Measurements from ENCODE around the gene ADAMTSL1.

Gene ADAMTSL1

GRCh38 chr9:18692962-18693361 is 219.0 kb downstream of the ADAMTSL1 start:
- Histone ChIP-seq H3K9me3 (replicated peaks; ENCODE audit: low read length) (no peaks in the 10 kb centered on the region), H3K36me3 (ENCODE audit: insufficient read depth, low read length) (peaks cover 58% of the 10 kb centered on the region), H3K9ac (ENCODE audit: low read depth, low read length) (no peak overlapping the region), H3K4me3 (ENCODE audit: low read length) (no peak overlapping the region), H3K4me2 (ENCODE audit: low read length) (no peak overlapping the region), H3K4me1 (ENCODE audit: control insufficient read depth, insufficient read depth, low read length) (peaks cover 6% of the 10 kb centered on the region), H3K27me3 (ENCODE audit: control insufficient read depth, insufficient read depth, low read length) (no peaks in the 10 kb centered on the region)

- H3K4me1 ChIP-seq (ENCODE audit: control insufficient read depth, insufficient read depth, low read length): no peaks in the 10 kb centered on the region
- no peak overlapping the region for H3K9ac ChIP-seq (ENCODE audit: low read depth, low read length)
- no peak overlapping the region for H3K4me2 ChIP-seq (ENCODE audit: low read length)
- H3K36me3 ChIP-seq (ENCODE audit: insufficient read depth, low read length): peaks cover 60% of the 10 kb centered on the region
- H3K27me3 ChIP-seq (ENCODE audit: control insufficient read depth, insufficient read depth, low read length): no peaks in the 10 kb centered on the region
- no peaks in the 10 kb centered on the region for H3K9me3 ChIP-seq (replicated peaks; ENCODE audit: low read length)
- H3K4me3 ChIP-seq (ENCODE audit: low read length): no peak overlapping the region
Measured at GRCh38 chr9:18694959-18695668, 221.2 kb downstream of the ADAMTSL1 start.

- Histone ChIP-seq H3K36me3 (ENCODE audit: insufficient read depth, low read length) (peaks cover 52% of the 10 kb centered on the region), H3K27me3 (ENCODE audit: control insufficient read depth, insufficient read depth, low read length) (no peaks in the 10 kb centered on the region), H3K4me2 (ENCODE audit: low read length) (no peak overlapping the region), H3K4me1 (ENCODE audit: control insufficient read depth, insufficient read depth, low read length) (no peaks in the 10 kb centered on the region), H3K9me3 (replicated peaks; ENCODE audit: low read length) (no peaks in the 10 kb centered on the region), H3K9ac (ENCODE audit: low read depth, low read length) (no peak overlapping the region), H3K4me3 (ENCODE audit: low read length) (no peak overlapping the region)
Measured at GRCh38 chr9:18698992-18699391, 225.0 kb downstream of the ADAMTSL1 start.

- no peaks in the 10 kb centered on the region for H3K4me1 ChIP-seq (ENCODE audit: control insufficient read depth, insufficient read depth, low read length)
- no peak overlapping the region for H3K9ac ChIP-seq (ENCODE audit: low read depth, low read length)
- peaks cover 51% of the 10 kb centered on the region for H3K36me3 ChIP-seq (ENCODE audit: insufficient read depth, low read length)
- no peaks in the 10 kb centered on the region for H3K27me3 ChIP-seq (ENCODE audit: control insufficient read depth, insufficient read depth, low read length)
- H3K9me3 ChIP-seq (replicated peaks; ENCODE audit: low read length): no peaks in the 10 kb centered on the region
- H3K4me2 ChIP-seq (ENCODE audit: low read length): no peak overlapping the region
- H3K4me3 ChIP-seq (ENCODE audit: low read length): no peak overlapping the region
Measured at GRCh38 chr9:18699764-18700163, 225.8 kb downstream of the ADAMTSL1 start.

- Histone ChIP-seq H3K27me3 (ENCODE audit: control insufficient read depth, insufficient read depth, low read length) (no peaks in the 10 kb centered on the region), H3K4me2 (ENCODE audit: low read length) (no peak overlapping the region), H3K36me3 (ENCODE audit: insufficient read depth, low read length) (peaks cover 45% of the 10 kb centered on the region), H3K9me3 (replicated peaks; ENCODE audit: low read length) (no peaks in the 10 kb centered on the region), H3K4me3 (ENCODE audit: low read length) (no peak overlapping the region), H3K4me1 (ENCODE audit: control insufficient read depth, insufficient read depth, low read length) (no peaks in the 10 kb centered on the region), H3K9ac (ENCODE audit: low read depth, low read length) (no peak overlapping the region)
Measured at GRCh38 chr9:18700714-18701113, 226.8 kb downstream of the ADAMTSL1 start.

DNA sequence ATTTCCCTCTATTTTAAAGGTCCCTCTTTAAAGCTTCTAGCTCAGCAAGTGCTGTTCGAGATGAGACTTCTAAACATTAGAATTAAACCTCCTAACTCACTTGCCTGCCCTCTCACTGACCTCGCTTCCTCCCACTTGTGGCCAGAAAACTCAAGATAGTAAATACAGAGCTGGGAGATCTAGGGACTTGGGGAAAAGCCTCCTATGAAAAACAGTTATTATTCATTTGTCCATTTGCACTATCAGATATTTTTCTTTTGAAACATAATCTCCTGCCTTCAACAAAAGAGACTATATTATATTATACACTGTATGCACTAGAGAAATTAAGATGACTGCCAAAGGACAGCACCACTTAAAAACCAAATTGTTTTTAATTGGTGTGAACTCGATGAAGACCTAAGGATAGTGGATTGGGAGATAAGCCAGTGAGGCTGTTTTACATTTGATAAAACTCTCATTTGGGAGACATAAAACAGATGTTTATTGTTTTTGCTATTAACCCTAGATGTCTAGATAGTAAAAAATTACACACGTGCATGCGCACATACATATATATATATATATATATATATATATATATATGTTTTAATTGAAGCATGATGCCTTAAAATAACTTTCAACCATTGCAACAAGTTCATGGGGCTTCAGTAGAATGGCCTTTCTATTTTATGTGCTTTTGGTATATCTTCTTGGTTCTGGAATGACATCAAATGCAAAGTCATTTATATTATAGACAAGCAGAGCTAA is 229.4 kb downstream of the ADAMTSL1 start:
- Histone ChIP-seq H3K4me3 (ENCODE audit: low read length) (no peak overlapping the region), H3K9ac (ENCODE audit: low read depth, low read length) (no peak overlapping the region), H3K4me2 (ENCODE audit: low read length) (no peak overlapping the region), H3K4me1 (ENCODE audit: control insufficient read depth, insufficient read depth, low read length) (no peaks in the 10 kb centered on the region), H3K27me3 (ENCODE audit: control insufficient read depth, insufficient read depth, low read length) (no peaks in the 10 kb centered on the region), H3K9me3 (replicated peaks; ENCODE audit: low read length) (no peaks in the 10 kb centered on the region), H3K36me3 (ENCODE audit: insufficient read depth, low read length) (peaks cover 44% of the 10 kb centered on the region)

GRCh38 chr9:18703901-18704379 is 230.0 kb downstream of the ADAMTSL1 start:
- Histone ChIP-seq H3K27me3 (ENCODE audit: control insufficient read depth, insufficient read depth, low read length) (no peaks in the 10 kb centered on the region), H3K36me3 (ENCODE audit: insufficient read depth, low read length) (peaks cover 38% of the 10 kb centered on the region), H3K4me3 (ENCODE audit: low read length) (no peak overlapping the region), H3K9me3 (replicated peaks; ENCODE audit: low read length) (no peaks in the 10 kb centered on the region), H3K4me2 (ENCODE audit: low read length) (no peak overlapping the region), H3K4me1 (ENCODE audit: control insufficient read depth, insufficient read depth, low read length) (no peaks in the 10 kb centered on the region), H3K9ac (ENCODE audit: low read depth, low read length) (no peak overlapping the region)

DNA sequence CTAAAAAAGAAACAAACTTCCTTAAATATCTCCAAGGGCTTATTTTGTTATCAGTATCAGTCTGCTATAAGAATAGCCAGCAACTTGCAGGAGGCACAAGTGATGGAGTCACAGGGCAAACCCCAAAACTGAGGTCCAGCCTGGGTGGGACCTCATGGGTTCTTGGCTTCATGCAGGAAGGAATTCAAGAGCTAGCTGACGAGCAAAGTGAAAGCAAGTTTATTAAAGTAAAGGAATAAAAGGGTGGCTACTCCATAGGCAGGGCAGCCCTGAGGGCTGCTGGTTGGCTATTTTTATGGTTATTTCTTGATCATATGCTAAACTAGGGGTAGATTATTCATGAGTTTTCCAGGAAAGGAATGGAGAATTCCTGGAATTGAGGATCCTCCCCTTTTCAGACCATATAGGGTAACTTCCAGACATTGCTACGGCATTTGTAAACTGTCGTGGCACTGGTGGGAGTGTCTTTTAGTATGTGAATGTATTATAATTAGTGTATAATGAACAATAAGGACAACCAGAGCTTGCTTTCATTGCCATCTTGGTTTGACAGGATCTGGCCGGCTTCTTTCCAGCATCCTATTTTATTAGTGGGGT is 231.9 kb downstream of the ADAMTSL1 start:
- H3K9ac ChIP-seq (ENCODE audit: low read depth, low read length): no peak overlapping the region
- H3K27me3 ChIP-seq (ENCODE audit: control insufficient read depth, insufficient read depth, low read length): no peaks in the 10 kb centered on the region
- H3K36me3 ChIP-seq (ENCODE audit: insufficient read depth, low read length): peaks cover 48% of the 10 kb centered on the region
- no peaks in the 10 kb centered on the region for H3K9me3 ChIP-seq (replicated peaks; ENCODE audit: low read length)
- no peak overlapping the region for H3K4me3 ChIP-seq (ENCODE audit: low read length)
- no peak overlapping the region for H3K4me2 ChIP-seq (ENCODE audit: low read length)
- H3K4me1 ChIP-seq (ENCODE audit: control insufficient read depth, insufficient read depth, low read length): no peaks in the 10 kb centered on the region

DNA sequence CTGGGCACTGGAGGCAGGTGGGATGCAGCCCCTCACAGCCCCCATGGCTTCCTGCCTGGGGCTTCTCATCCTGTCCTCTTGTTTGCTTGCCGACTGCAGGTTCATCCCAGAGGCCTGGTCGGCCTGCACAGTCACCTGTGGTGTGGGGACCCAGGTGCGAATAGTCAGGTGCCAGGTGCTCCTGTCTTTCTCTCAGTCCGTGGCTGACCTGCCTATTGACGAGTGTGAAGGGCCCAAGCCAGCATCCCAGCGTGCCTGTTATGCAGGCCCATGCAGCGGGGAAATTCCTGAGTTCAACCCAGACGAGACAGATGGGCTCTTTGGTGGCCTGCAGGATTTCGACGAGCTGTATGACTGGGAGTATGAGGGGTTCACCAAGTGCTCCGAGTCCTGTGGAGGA is 232.7 kb downstream of the ADAMTSL1 start:
- Histone ChIP-seq H3K4me3 (ENCODE audit: low read length) (no peak overlapping the region), H3K9me3 (replicated peaks; ENCODE audit: low read length) (no peaks in the 10 kb centered on the region), H3K9ac (ENCODE audit: low read depth, low read length) (no peak overlapping the region), H3K36me3 (ENCODE audit: insufficient read depth, low read length) (peaks cover 42% of the 10 kb centered on the region), H3K4me1 (ENCODE audit: control insufficient read depth, insufficient read depth, low read length) (no peaks in the 10 kb centered on the region), H3K27me3 (ENCODE audit: control insufficient read depth, insufficient read depth, low read length) (no peaks in the 10 kb centered on the region), H3K4me2 (ENCODE audit: low read length) (no peak overlapping the region)

- Histone ChIP-seq H3K4me2 (ENCODE audit: low read length) (no peak overlapping the region), H3K4me1 (ENCODE audit: control insufficient read depth, insufficient read depth, low read length) (no peaks in the 10 kb centered on the region), H3K27me3 (ENCODE audit: control insufficient read depth, insufficient read depth, low read length) (no peaks in the 10 kb centered on the region), H3K9me3 (replicated peaks; ENCODE audit: low read length) (no peaks in the 10 kb centered on the region), H3K9ac (ENCODE audit: low read depth, low read length) (no peak overlapping the region), H3K36me3 (ENCODE audit: insufficient read depth, low read length) (peaks cover 40% of the 10 kb centered on the region), H3K4me3 (ENCODE audit: low read length) (no peak overlapping the region)
Measured at GRCh38 chr9:18707061-18707461, 233.1 kb downstream of the ADAMTSL1 start.

DNA sequence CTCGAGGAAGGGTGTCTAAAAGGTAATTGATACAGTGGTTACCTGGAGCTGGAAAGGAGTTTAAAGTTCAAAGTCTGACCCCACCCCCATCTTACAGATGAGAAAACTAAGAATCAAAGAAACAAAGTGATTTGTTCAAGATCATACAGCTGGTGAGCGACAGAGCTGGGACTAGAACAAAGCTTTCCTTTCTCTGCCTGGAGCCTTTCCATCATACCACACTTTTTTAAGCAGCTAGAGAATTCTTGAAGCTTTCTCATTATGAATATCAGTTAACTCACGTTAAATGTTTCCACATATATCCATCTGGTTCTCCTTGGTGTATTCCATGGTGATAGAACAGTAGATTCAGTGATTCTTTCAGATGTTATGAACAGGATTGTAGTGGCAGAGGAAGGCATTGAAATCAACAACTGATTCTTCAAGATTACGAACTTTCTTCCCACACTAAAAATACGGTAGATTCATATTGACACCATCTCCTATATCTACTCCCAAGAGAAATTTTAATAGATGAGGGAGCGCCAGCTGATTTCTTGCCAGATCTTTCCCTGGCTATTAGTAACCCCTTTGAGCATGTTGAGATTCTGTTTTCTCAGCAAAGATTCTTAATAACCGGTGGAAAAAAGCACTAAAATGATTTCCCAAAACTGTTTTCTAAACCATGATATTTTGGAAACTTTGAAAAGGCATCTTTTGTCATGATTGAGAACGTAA is 233.7 kb downstream of the ADAMTSL1 start:
- H3K36me3 ChIP-seq (ENCODE audit: insufficient read depth, low read length): peaks cover 40% of the 10 kb centered on the region
- no peaks in the 10 kb centered on the region for H3K9me3 ChIP-seq (replicated peaks; ENCODE audit: low read length)
- H3K4me3 ChIP-seq (ENCODE audit: low read length): no peak overlapping the region
- no peak overlapping the region for H3K4me2 ChIP-seq (ENCODE audit: low read length)
- H3K27me3 ChIP-seq (ENCODE audit: control insufficient read depth, insufficient read depth, low read length): no peaks in the 10 kb centered on the region
- no peaks in the 10 kb centered on the region for H3K4me1 ChIP-seq (ENCODE audit: control insufficient read depth, insufficient read depth, low read length)
- no peak overlapping the region for H3K9ac ChIP-seq (ENCODE audit: low read depth, low read length)
